KOPT-K1 (cell line): ENCODE results near the gene GREM2.

Experiments
- H3K27ac ChIP-seq: fragments of 200-600 bp; sonication (generic); 2 replicates; pipeline ENCODE4 v1.5.1; 2016; ENCODE audit warnings: antibody characterized with exemption, mild to moderate bottlenecking, low read depth, low read length; ENCODE audit not compliant: poor library complexity, severe bottlenecking
- H3K36me3 ChIP-seq: fragments of 200-600 bp; sonication (generic); 2 replicates; pipeline ENCODE4 v1.5.1; 2017; ENCODE audit warnings: antibody characterized with exemption, mild to moderate bottlenecking, low read length, moderate library complexity; ENCODE audit not compliant: insufficient read depth
- H3K9me3 ChIP-seq: fragments of 200-600 bp; sonication (generic); 2 replicates; pipeline ENCODE4 v1.5.1; 2017; ENCODE audit warnings: antibody characterized with exemption, low read length, mild to moderate bottlenecking; ENCODE audit not compliant: insufficient read depth, poor library complexity, severe bottlenecking

The GREM2 gene

DNA sequence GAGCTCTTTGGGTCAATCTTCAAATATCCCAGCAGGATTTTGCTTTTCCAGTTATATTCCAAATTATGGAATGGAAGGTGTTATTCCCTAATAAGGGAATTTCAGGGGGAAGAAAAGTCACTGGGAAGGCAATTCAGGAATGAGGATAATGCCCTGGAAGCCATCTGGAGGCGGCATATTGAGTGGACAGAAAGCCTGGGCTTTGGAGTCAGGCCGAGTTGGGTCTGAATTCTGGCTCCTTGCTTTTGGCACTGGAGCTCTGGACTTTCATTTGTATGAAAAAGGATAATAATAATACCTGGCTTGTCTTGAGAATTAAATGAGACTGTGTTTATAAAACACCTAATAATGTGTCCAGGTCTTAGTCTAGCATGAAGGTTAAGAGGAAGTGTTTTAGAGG, 16.5 kb downstream of the GREM2 start:
- Histone ChIP-seq H3K9me3 (no peaks in the 10 kb centered on the region), H3K36me3 (no peaks in the 10 kb centered on the region), H3K27ac (no peak overlapping the region)

DNA sequence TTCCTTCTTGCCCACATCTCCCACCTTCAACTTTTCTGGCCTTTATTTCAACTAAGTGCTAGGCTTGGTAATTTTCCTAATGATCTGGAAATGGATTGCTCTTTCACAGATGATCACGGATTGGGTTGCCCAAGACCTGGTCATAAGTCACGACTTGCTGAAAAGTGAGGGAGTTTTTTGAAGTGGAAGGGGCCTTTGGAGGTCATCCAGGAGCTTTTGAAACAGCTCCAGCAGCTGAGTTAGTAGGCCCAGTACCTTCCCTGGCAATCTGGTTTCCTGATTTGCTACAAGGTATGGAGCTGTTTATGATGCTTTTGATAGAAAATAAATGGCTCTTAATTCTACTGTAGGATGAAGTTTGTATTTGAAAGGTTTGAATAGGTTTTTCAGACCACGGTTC, 20.4 kb downstream of the GREM2 start:
- Histone ChIP-seq H3K36me3 (no peaks in the 10 kb centered on the region), H3K9me3 (no peaks in the 10 kb centered on the region), H3K27ac (no peak overlapping the region)

DNA sequence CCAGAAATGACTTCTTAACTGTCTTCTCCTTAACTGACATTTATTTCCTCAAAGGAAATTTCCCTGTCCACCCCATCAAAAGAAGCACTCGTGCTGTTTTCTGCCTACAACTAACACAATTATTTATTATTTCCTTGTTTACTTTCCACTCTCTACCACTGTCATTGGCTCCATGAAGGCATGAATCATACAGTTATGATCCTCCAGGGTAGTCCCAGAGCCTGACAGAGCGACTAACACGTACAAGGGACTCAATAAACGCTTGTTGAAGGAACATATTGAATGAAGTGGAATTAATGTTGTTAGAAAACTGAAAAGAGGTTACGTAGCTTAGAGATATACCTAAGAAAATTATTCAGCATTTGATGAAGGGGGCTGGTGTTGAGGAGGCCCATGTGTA, 20.9 kb downstream of the GREM2 start:
- no peaks in the 10 kb centered on the region for H3K9me3 ChIP-seq
- no peaks in the 10 kb centered on the region for H3K36me3 ChIP-seq
- no peak overlapping the region for H3K27ac ChIP-seq

DNA sequence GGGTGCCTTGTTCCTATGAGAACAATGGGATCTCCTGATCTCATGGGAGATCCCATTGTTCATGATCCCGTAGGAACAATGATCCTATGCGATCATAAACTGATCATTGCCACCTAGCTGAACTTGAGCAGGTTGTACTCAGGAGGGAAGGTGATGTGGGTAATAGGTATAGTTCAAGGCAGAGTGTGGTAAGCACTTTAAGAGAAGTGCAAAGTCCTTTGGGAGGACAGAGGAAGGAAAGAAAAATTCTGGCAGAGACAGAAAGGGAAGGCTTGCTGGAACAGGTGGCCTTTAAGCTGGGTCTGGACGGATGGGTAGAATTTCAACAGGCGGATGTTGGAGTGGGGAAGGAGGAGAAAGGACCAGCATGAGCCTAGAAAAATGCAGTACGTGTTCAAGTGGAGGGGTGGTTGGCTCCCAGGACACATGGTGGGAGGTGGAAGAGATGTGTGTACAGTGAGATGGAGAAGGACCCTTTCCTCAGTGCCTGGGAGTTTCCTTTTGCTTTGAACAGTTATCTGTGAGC, 22.3 kb downstream of the GREM2 start:
- Histone ChIP-seq H3K36me3 (no peaks in the 10 kb centered on the region), H3K9me3 (no peaks in the 10 kb centered on the region), H3K27ac (no peak overlapping the region)

DNA sequence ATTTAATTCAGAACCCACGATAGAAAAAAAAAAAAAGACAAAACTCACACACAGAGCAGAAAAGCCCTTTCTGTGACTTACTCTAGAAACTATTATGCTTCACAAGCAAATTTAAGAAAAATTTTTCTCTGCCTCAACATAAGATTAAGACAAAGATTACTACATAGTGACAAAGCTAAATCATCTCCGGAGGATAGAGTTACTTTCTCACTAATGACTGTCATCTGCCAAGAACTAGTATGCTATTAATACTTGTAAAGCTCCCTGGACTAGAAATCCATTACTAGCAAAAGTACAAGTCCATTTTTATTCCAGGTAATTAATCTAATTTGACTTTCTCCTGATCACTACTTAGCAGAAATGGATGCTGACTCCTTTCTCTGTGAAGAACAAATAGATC, 25.9 kb downstream of the GREM2 start:
- H3K36me3 ChIP-seq: no peaks in the 10 kb centered on the region
- no peak overlapping the region for H3K27ac ChIP-seq
- H3K9me3 ChIP-seq: no peaks in the 10 kb centered on the region

DNA sequence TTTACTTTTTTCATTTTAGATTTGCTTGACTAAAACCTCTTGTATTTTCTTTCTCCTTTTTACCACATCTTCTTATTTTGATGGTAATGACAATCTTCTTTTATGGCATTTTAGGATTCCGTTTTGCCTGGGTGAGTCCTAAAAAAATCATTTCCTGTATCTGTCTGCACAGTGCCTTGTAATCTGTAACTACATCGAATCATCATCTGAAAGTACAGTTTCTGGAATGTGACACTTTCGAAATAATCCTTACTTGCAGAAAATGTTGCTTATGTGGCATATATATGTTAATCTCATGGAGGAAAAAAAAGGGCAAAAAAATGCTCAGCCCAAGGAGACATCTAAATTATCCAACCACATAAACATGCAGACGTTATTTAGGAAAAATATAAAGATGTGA, 29.0 kb downstream of the GREM2 start:
- Histone ChIP-seq H3K9me3 (no peaks in the 10 kb centered on the region), H3K36me3 (no peaks in the 10 kb centered on the region), H3K27ac (no peak overlapping the region)

DNA sequence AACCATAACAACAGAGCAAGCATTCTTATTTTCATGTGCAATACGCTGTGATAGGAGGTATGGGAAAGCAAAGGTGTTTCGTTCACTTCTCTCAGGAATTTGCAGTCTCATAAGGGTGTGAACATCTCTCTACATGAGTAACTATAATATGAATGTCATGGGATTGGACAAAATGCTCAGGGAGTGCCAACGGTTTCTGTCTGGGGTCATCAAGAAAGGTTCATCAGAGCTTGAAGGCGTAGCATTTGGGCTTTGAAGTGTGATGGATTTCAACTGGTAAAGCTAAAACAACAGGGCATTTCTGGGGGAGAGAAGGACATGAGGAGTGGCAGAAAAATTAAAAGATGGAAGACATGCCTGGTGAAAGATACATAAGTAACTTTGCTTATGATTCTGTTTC, 32.4 kb downstream of the GREM2 start:
- Histone ChIP-seq H3K27ac (no peak overlapping the region), H3K36me3 (no peaks in the 10 kb centered on the region), H3K9me3 (no peaks in the 10 kb centered on the region)

DNA sequence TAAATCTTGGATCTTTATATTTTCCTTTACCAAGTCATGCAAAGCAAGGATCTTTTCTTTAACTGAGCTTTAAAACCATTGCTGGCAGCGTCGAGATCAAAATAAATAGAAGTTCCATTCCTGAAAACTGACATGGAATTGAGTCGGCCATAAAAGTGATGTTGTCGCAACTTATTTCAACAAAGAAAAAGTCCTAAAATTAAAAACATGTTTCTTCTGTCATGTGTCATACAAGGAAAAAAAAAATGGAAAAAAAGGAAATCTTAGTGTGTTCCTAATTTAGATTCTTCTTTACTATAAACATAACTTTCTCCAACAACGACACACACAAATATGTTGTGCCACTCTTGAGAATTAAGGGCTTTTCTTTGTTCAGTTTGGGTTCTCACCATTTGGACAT, 34.9 kb downstream of the GREM2 start:
- Histone ChIP-seq H3K36me3 (no peaks in the 10 kb centered on the region), H3K27ac (no peak overlapping the region), H3K9me3 (no peaks in the 10 kb centered on the region)

DNA sequence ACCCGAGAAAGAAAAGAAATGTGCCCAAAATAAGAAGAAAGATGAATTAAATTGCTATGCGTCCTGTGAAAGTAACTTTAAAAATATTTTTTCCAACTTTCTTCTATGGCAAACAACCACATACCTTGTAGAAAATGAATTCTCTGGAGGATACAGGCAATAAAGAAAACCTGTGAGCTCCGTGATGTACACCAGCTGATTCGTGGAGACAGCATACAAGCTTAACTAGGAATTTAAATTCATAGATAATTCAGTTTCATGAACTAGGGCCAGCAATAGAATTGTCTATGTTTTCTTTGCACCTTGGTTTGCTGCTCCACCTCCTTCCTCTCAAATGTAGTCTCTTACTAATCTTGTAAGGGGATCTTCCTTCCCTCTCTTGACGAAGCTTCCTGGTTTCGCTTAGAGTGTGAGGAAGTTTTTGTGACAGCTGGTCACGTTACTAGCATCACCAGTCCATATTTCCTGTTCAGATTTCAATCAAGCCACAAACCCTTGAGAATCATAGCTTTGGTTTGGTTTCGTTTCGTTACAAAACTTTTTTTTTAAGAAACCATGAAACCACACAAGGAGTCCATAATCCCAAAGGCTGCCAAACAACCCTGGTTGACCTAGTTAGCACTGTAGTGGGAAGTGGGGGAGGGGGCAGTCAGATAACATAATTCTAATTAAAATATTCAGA, 35.8 kb downstream of the GREM2 start:
- Histone ChIP-seq H3K27ac (no peak overlapping the region), H3K9me3 (no peaks in the 10 kb centered on the region)

DNA sequence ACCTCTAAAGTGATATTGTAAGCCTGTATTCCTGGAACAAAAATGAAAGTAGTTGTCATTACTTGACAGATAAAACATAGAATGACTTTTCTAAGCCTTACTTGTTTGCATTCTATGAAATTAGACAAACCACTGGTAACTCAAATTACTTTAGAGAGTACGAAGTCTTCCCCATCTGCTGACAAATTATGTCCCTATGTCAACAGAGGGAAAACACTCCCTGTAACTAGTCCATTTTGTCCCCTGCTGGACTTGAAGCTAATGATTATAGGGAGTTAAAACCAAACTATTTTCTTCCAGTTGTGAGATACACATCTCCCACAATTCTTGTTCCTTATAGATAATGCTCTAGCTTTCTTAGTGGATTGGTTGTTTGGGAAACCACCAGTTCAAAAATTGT, 39.6 kb downstream of the GREM2 start:
- no peak overlapping the region for H3K27ac ChIP-seq
- no peaks in the 10 kb centered on the region for H3K9me3 ChIP-seq
- no peaks in the 10 kb centered on the region for H3K36me3 ChIP-seq

More for the DNA sequence above, 35.8 kb downstream of the GREM2 start:
- H3K36me3 ChIP-seq: no peaks in the 10 kb centered on the region

DNA sequence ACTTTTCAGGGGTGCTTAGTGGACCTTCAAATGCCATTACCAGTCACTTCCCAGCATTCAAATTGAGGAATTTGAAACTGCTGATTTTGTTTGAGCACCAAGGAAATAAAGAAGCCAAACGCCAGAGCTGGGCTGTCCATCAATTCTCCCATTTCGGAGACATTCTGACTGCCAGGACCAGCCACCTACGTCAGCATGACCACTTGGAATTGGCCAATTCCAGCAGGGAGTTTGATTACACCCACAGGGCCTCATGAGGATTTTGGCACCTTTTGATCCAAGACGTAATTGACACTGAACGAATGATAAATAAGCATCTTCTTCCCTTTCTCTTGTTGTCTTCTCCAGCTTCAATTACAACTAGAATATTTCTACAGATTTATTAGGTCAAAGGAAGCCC, 40.2 kb downstream of the GREM2 start:
- H3K36me3 ChIP-seq: no peaks in the 10 kb centered on the region
- no peak overlapping the region for H3K27ac ChIP-seq

DNA sequence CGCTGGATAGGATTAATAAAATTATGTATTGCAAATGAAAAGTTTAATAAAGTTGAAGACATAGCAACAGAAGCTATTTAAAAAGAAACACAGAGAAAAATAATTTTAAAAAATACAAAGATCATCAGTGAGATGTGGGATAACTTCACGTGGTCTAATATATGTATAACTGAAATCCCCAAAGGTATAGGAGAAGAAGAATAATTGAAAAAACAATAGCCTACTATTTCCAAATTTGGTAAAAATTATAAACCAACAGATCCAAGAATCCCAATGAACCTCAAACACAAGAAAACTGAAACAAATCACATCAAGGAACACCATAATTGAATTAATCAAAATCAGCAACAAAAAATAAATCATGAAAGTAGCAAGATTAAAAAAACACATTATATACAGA, 44.9 kb downstream of the GREM2 start:
- no peaks in the 10 kb centered on the region for H3K36me3 ChIP-seq
- no peak overlapping the region for H3K27ac ChIP-seq
- H3K9me3 ChIP-seq: no peaks in the 10 kb centered on the region

More for the DNA sequence above, 40.2 kb downstream of the GREM2 start:
- H3K9me3 ChIP-seq: no peaks in the 10 kb centered on the region

DNA sequence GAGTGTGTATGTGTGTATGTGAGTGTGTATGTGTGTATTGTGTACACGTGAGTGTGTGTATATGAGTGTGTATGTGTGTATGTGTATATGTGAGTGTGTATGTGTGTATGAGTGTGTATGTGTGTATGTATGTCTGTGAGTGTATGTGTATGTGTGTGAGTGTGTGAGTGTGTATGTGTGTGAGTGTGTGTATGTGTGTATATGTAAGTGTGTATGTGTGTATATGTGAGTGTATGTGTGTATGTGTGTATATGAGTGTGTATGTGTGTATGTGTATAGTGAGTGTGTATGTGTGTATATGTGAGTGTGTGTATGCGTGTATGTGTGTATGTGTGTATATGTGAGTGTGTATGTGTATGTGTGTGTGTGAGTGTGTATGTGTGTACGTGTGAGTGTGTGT, 49.2 kb downstream of the GREM2 start:
- no peak overlapping the region for H3K27ac ChIP-seq
- H3K9me3 ChIP-seq: no peaks in the 10 kb centered on the region
- H3K36me3 ChIP-seq: no peaks in the 10 kb centered on the region

DNA sequence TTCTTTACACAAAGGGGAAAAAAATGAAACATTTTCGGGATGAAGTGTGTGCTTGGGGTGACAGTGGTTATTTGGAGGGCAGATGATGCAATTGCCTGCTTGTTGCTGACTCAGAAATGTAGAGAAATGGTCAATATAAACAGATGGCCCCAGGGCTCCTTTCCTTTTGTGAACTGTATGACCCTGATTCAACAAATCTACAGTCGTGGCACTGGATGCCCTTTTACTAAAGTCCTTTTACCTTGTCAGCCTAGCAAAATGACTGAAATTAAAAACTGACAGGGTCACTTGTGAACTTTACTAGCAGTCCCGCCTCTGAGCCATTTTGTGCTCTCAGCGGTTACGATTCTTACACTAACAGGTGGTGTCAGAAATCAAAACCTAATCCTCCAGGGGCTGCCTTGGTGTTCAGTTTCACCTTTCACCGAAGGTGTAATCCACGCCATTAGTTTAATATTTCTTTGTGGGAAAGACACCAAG, 49.8 kb downstream of the GREM2 start:
- H3K36me3 ChIP-seq: no peaks in the 10 kb centered on the region

DNA sequence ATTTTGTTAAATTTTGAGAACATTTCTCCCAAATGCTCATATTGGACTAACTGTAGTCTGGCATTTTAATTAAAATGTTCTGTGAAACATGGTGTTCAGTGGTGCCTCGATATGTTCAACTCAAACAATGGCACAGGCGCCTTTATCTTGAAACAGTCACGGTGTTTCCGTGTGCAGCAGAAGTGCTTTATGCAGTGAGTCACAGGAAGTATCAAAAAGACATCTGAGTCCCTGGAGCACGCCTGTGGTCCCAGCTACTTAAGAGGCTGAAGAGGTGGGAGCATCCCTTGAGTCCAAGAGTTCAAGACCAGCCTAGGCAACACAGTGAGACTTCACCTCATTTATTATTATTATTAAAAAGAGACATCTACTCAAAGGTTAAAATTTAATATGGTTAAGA, 52.2 kb downstream of the GREM2 start:
- H3K36me3 ChIP-seq: no peaks in the 10 kb centered on the region
- H3K9me3 ChIP-seq: no peaks in the 10 kb centered on the region

More for the DNA sequence above, 49.8 kb downstream of the GREM2 start:
- H3K9me3 ChIP-seq: no peaks in the 10 kb centered on the region
- no peak overlapping the region for H3K27ac ChIP-seq

DNA sequence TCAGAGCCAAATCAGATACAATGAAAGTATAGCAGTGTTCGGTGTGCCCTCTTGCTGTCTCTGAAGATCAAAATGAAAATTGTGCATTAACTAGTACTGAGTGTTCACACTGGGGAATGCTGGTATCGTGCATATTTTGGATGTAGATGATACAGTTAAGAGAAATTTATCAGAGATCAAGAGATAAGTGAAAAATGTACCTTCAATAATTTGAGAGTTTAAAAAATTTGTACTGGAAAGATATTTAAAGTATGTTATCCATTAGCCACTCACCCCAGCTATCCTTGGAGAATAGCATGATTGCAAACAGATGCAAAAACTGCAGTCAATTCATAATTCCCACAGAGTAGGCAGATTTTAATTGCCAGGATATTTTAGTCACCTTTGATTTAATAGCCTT, 56.4 kb downstream of the GREM2 start:
- Histone ChIP-seq H3K9me3 (no peaks in the 10 kb centered on the region), H3K27ac (no peak overlapping the region), H3K36me3 (no peaks in the 10 kb centered on the region)

More for the DNA sequence above, 52.2 kb downstream of the GREM2 start:
- H3K27ac ChIP-seq: no peak overlapping the region
